Liver (tissue), 3 donors: ENCODE data around the gene HADHB.

Source experiments
- CTCF ChIP-seq: fragments of 150-350 bp; IDR thresholded peaks from 2 replicates; pipeline ENCODE4 v1.5.1; 2017; ENCODE audit warnings: improper control_type of control experiment, low read depth, low read length; ENCODE audit not compliant: missing input control
- MAX ChIP-seq: IDR thresholded peaks from 2 replicates; pipeline ENCODE4 v1.6.1; 2016; ENCODE audit warnings: antibody characterized with exemption
- REST ChIP-seq: IDR thresholded peaks from 2 replicates; pipeline ENCODE4 v1.6.1; 2016; ENCODE audit warnings: antibody characterized with exemption, mild to moderate bottlenecking
- RXRA ChIP-seq, 2 donors: IDR thresholded peaks; 2 replicates each; pipeline ENCODE4 v1.6.1; 2017 to 2018; ENCODE audit warnings: antibody characterized with exemption in 2 of 2, mild to moderate bottlenecking in 1 of 2
- ZBTB33 ChIP-seq: IDR thresholded peaks from 2 replicates; pipeline ENCODE4 v1.6.1; 2016; ENCODE audit warnings: antibody characterized with exemption
- donor health status: healthy.
- donor health status: healthy.

- TF ChIP-seq CTCF (no peak), RXRA (IDR thresholded peaks at IDR 0.05) (no peak), MAX (no peak), ZBTB33 (no peak), REST (no peak)
Observed at GRCh38 chr2:26195040-26195984, 49.4 kb upstream of the HADHB start.
